Hair follicular keratinocyte (primary cell): ENCODE measurements around the gene CLCN4. TPM values are rescaled to one million over a fixed set of nuclear protein-coding genes. Genes with fewer than 3 reads are reported as not detected.

ENCODE experiments used
- total RNA-seq: library from RNA; depleted of rRNA; stranded (reverse); fragments of >200 nt; gene quantifications from 2 replicates; pipeline ENCODE4 v1.2.3, GENCODE V29; 2015

CLCN4 gene
- 0.11 and 0.39 TPM in 2 replicates for total RNA-seq

DNA sequence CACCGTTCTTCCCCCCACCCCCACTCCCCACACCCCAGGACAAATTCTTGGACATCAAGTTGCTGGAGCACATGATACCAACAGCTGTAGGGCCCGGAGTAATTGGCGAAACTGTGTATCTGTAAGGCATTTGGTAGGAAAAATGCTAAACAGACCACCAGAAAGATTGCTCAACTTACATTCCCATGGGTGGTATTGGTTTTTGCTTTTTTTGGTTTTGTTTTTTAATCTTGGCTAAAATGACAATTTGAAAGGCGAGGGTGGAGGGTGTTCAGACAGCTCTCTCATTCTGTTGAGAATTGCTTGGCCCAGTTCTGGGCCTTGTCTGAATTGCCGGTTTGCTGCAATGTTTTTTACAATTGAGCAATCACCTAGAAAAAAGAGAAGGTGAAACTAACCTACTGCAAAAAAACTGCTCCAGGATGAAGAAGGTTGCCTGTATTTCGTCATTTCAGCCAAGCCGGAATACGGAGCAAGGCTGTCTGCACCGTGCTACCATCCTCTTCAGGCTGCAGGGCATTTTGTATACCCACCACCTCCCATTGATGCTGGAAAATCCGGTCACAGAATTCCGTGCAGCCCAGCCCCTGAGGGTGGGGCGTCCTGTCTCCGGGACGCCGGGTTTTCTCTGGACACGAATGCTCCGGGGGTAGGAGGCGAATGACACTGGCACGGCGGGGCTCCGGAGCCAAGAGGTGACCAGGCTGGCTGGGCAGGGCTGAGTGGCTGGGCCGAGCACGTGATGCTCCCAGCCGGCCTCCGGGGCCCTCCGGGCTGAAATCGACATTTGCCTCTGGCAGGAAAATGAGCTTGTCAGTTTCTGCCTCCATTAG lies at the start of gene CLCN4:
CLCN4 (plus strand) TSS at position 777 of the 833 bp plus-strand sequence. CDS start 28,058 bp downstream, outside the sequence.

Other genes starting within 250 kb of the CLCN4 start
- not detected in 2 replicates for gene CLDN34, start 189.6 kb upstream of the CLCN4 start, total RNA-seq